IMR-90 (cell line): ENCODE measurements around the gene DHRS7. TPM values are rescaled to one million over a fixed set of nuclear protein-coding genes. Genes with fewer than 3 reads are reported as not detected.

ENCODE experiments used
- ATAC-seq: fragments of 200-7000 bp; cut with Tn5 transposase; 2 replicates; pipeline ENCODE4 v1.9.1; 2020; ENCODE audit warnings: low read depth, mild to moderate bottlenecking, moderate library complexity
- BruUV-seq: library from RNA; stranded (reverse); fragments of 400-500 nt; replicated peaks from 2 replicates; lab custom pipeline; 2021; lab: Mats Ljungman, UMichigan
- CTCF ChIA-PET: fragments of 300-600 bp; formaldehyde crosslinking; extraction: SDS; loops from one replicate; lab custom pipeline; 2021; ENCODE audit warnings: antibody characterized with exemption; lab: Yijun Ruan, JAX
- POLR2A ChIA-PET: fragments of 300-600 bp; sonication (Branson Sonifier 250); formaldehyde crosslinking; loops from one replicate; lab custom pipeline; 2022; ENCODE audit warnings: antibody characterized with exemption; ENCODE audit not compliant: unreplicated experiment; lab: Charles Lee
- DNase-seq: peaks from one replicate; pipeline ENCODE4 v3.0.0; 2013
- H2AFZ ChIP-seq: replicated peaks from 2 replicates; pipeline ENCODE3; 2013; ENCODE audit warnings: low read length, mild to moderate bottlenecking; ENCODE audit not compliant: poor library complexity
- H2AK5ac ChIP-seq: 2 replicates; pipeline ENCODE4 v1.6.1; 2013; ENCODE audit warnings: low read depth, low read length, inconsistent platforms
- H2AK9ac ChIP-seq: replicated peaks from 2 replicates; pipeline ENCODE3; 2013; ENCODE audit warnings: mild to moderate bottlenecking, low read depth, low read length, moderate library complexity; ENCODE audit not compliant: poor library complexity
- H2BK120ac ChIP-seq: 2 replicates; pipeline ENCODE4 v1.6.1; 2013; ENCODE audit warnings: low read depth, low read length, inconsistent platforms
- H2BK15ac ChIP-seq: 3 replicates; pipeline ENCODE4 v1.6.1; 2013; ENCODE audit warnings: low read depth, low read length, inconsistent platforms
- H2BK20ac ChIP-seq: 2 replicates; pipeline ENCODE4 v1.6.1; 2013; ENCODE audit warnings: low read depth, mild to moderate bottlenecking, inconsistent platforms, low read length, moderate library complexity
- H2BK5ac ChIP-seq: 2 replicates; pipeline ENCODE4 v1.6.1; 2013; ENCODE audit warnings: mild to moderate bottlenecking, low read depth, low read length, inconsistent platforms; ENCODE audit not compliant: poor library complexity, severe bottlenecking
- H3K14ac ChIP-seq: replicated peaks from 2 replicates; pipeline ENCODE4 v1.6.1; 2013; ENCODE audit warnings: low read depth, low read length, inconsistent platforms
- H3K18ac ChIP-seq: 2 replicates; pipeline ENCODE4 v1.6.1; 2013; ENCODE audit warnings: low read depth, low read length, control low read depth
- H3K23ac ChIP-seq: 2 replicates; pipeline ENCODE4 v1.6.1; 2013; ENCODE audit warnings: low read depth, low read length, inconsistent platforms
- H3K27ac ChIP-seq: 2 replicates; pipeline ENCODE4 v1.5.1; 2013; ENCODE audit warnings: mild to moderate bottlenecking, control low read depth, low read length; ENCODE audit not compliant: insufficient read depth
- H3K27me3 ChIP-seq: 2 replicates; pipeline ENCODE4 v1.6.1; 2013; ENCODE audit warnings: low read length; ENCODE audit not compliant: control insufficient read depth, insufficient read depth
- H3K36me3 ChIP-seq: 2 replicates; pipeline ENCODE4 v1.6.1; 2013; ENCODE audit warnings: low read length, mixed read lengths; ENCODE audit not compliant: control insufficient read depth, insufficient read depth
- H3K4ac ChIP-seq: 2 replicates; pipeline ENCODE4 v1.6.1; 2013; ENCODE audit warnings: low read depth, low read length, inconsistent platforms
- H3K4me1 ChIP-seq: 2 replicates; pipeline ENCODE4 v1.6.1; 2013; ENCODE audit warnings: low read length, mixed read lengths; ENCODE audit not compliant: control insufficient read depth, insufficient read depth
- H3K4me2 ChIP-seq: 2 replicates; pipeline ENCODE4 v1.6.1; 2013; ENCODE audit warnings: low read depth, mild to moderate bottlenecking, control low read depth, low read length, moderate library complexity
- H3K4me3 ChIP-seq: 2 replicates; pipeline ENCODE4 v1.5.1; 2013; ENCODE audit warnings: low read depth, mild to moderate bottlenecking, control low read depth, low read length, moderate library complexity; ENCODE audit not compliant: insufficient read depth
- H3K56ac ChIP-seq: 2 replicates; pipeline ENCODE4 v1.6.1; 2013; ENCODE audit warnings: low read length, inconsistent platforms; ENCODE audit not compliant: insufficient read depth; ENCODE audit errors: extremely low read depth
- H3K79me1 ChIP-seq, 2 experiments: 2 replicates each; pipeline ENCODE4 v1.6.1; 2013; ENCODE audit warnings: low read length in 2 of 2, inconsistent platforms in 1 of 2, low read depth in 1 of 2
- H3K9ac ChIP-seq: 2 replicates; pipeline ENCODE4 v1.6.1; 2013; ENCODE audit warnings: low read depth, low read length, control low read depth
- H3K9me1 ChIP-seq: 2 replicates; pipeline ENCODE4 v1.6.1; 2013; ENCODE audit warnings: low read length, inconsistent platforms; ENCODE audit not compliant: insufficient read depth
- H3K9me3 ChIP-seq: 2 replicates; pipeline ENCODE4 v1.6.1; 2013; ENCODE audit warnings: low read length; ENCODE audit not compliant: control insufficient read depth, insufficient read depth
- H4K20me1 ChIP-seq: 2 replicates; pipeline ENCODE4 v1.6.1; 2013; ENCODE audit warnings: low read length, inconsistent platforms; ENCODE audit not compliant: insufficient read depth
- H4K5ac ChIP-seq: 2 replicates; pipeline ENCODE4 v1.6.1; 2013; ENCODE audit warnings: mild to moderate bottlenecking, low read depth, low read length, control low read depth
- H4K8ac ChIP-seq, 2 experiments: 2 replicates each; pipeline ENCODE4 v1.6.1; 2013; ENCODE audit warnings: low read depth in 2 of 2, low read length in 2 of 2, control low read depth in 1 of 2, inconsistent platforms in 1 of 2
- H4K91ac ChIP-seq: 2 replicates; pipeline ENCODE4 v1.6.1; 2013; ENCODE audit warnings: low read depth, low read length, inconsistent platforms; ENCODE audit not compliant: insufficient read depth
- CEBPB ChIP-seq: IDR thresholded peaks from 2 replicates; pipeline ENCODE4 v1.6.1; 2012; ENCODE audit warnings: low read depth, low read length, improper control_type of control experiment
- RFX5 ChIP-seq: IDR thresholded peaks from 2 replicates; pipeline ENCODE4 v1.8.0; 2012; ENCODE audit warnings: low read depth, mild to moderate bottlenecking, low read length, moderate library complexity
- WGBS, 2 experiments: methylation state at CpG; one replicate each; pipeline versions ENCODE4 v1.1.5 to v1.1.7; 2013; ENCODE audit warnings: missing lambda C conversion rate in 2 of 2; ENCODE audit not compliant: insufficient read length in 1 of 2; ENCODE audit errors: extremely low coverage in 2 of 2; 5-methylcytosine and 5-hydroxymethylcytosine counted together
- dilution Hi-C: fragments of 300-500 bp; cut with HindIII; formaldehyde crosslinking; loops from one replicate; pipeline ENCODE4 v1.14.3; 2018; ENCODE audit warnings: low sequenced_read_pairs; ENCODE audit not compliant: unreplicated experiment
- in situ Hi-C: fragments of 300-500 bp; cut with MboI; formaldehyde crosslinking; loops from 3 replicates; pipeline ENCODE4 v1.14.3; 2019; ENCODE audit warnings: low sequenced_read_pairs, inconsistent platforms, mixed read lengths
- intact Hi-C: fragments of 100-400 bp; cut with micrococcal nuclease; formaldehyde crosslinking; loops from 2 replicates; pipeline ENCODE4 v1.10.0; 2022
- polyA plus RNA-seq, 3 experiments: library from polyadenylated mRNA; depleted of rRNA; stranded (reverse); fragments of >200 nt; gene quantifications; 2 replicates each; pipeline ENCODE4 v1.2.3, GENCODE V29; 2012; ENCODE audit warnings: low replicate concordance in 1 of 3
- total RNA-seq: library from RNA; depleted of rRNA; stranded (reverse); fragments of >200 nt; gene quantifications from 2 replicates; pipeline ENCODE4 v1.2.3, GENCODE V29; 2012

Gene DHRS7
- total and polyA plus RNA-seq, 2 of the 4 experiments (the other 2 are of a cell fraction), result 30.3 to 50.2 TPM

DNA sequence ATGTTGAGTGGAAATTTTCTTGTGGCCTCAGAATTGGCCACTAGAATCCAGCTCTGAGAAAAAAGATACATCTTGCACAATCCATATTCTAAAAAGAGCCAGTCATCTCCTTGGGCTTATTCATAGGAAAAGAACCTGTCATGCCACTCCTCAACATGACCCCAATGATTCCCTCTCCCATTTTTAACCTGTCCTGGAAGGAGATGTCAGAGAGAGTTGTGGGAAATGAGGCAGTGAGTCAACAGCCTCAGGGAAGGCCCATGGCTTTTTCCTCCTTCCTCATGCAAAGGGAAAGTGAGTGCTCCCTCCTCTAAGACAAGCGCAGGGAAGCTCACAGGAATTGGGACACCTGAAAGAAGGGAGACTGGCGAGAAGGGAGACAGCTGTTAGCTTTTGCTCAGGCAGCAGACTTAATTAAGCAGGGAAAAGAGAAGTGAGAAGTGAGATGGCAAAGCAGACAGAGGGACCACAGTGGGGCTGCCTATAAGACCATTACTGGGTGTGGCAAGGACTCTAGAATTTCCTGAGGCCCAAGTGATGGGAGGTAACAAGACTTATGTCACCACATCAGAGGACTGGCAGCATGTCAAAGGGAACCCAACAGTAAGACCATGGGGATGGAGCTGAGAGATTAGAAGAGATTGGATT lies 10.2 kb upstream of the DHRS7 start:
- no peaks in the 10 kb centered on the region for H4K20me1 ChIP-seq
- no peak overlapping the region for H4K5ac ChIP-seq
- H3K36me3 ChIP-seq, result no peaks in the 10 kb centered on the region
- 0 out of 2 replicates have a peak, but pooled peaks cover 2% of the 10 kb centered on the region for H3K27me3 ChIP-seq
- H2AK9ac ChIP-seq, result no peak overlapping the region
- CTCF ChIA-PET, result interaction anchor here (1.1 kb wide), 1 partner anchor 8 kb away, joined by 3 read pairs; no protein-coding TSS in a partner anchor
- DNase-seq (peak; percentile 27), ATAC-seq (no peak)
- H3K27ac ChIP-seq, result no peak overlapping the region
- H3K4me1 ChIP-seq, result no peaks in the 10 kb centered on the region
- H2BK120ac ChIP-seq, result no peak overlapping the region
- dilution Hi-C loops (no loop called here), intact Hi-C loops (no loop called here), in situ Hi-C loops (no loop called here)
- H3K9me3 ChIP-seq, result no peaks in the 10 kb centered on the region
- no peak overlapping the region for H2BK5ac ChIP-seq
- H3K4ac ChIP-seq, result no peak overlapping the region
- no peak overlapping the region for H2BK20ac ChIP-seq
- no peak overlapping the region for H3K23ac ChIP-seq
- H2BK15ac ChIP-seq, result no peak overlapping the region
- no peaks in the 10 kb centered on the region for H3K9me1 ChIP-seq
- TF ChIP-seq RFX5, result no peak
- TF ChIP-seq CEBPB, result peak; percentile 63
- H3K79me1 ChIP-seq, result no peaks in the 10 kb centered on the region
- no peak overlapping the region for H2AK5ac ChIP-seq
- no peak overlapping the region for H4K91ac ChIP-seq
- no peak overlapping the region for H3K9ac ChIP-seq
- H3K4me2 ChIP-seq, result no peak overlapping the region
- H3K14ac ChIP-seq, result no peak overlapping the region
- WGBS, 2 experiments, result no CpG with 5 or more reads among the region's 2 CpGs
- no peak overlapping the region for H4K8ac ChIP-seq
- H2AFZ ChIP-seq, result peak overlapping the region; percentile 6
- H3K56ac ChIP-seq, result no peak overlapping the region
- H3K4me3 ChIP-seq, result no peak overlapping the region
- POLR2A ChIA-PET, result no interaction called here
- no peak overlapping the region for H3K18ac ChIP-seq
- BruUV-seq, result no TSS peak
